NCI-H2107 treated with DMSO at 0.1 percent for 48 hours (cell line): ENCODE measurements around the gene MARK3.

Experiments
- DNase-seq: peaks from one replicate; lab custom pipeline; 2025; ENCODE audit not compliant: unreplicated experiment; lab: John Stamatoyannopoulos, UW

MARK3 gene

DNA sequence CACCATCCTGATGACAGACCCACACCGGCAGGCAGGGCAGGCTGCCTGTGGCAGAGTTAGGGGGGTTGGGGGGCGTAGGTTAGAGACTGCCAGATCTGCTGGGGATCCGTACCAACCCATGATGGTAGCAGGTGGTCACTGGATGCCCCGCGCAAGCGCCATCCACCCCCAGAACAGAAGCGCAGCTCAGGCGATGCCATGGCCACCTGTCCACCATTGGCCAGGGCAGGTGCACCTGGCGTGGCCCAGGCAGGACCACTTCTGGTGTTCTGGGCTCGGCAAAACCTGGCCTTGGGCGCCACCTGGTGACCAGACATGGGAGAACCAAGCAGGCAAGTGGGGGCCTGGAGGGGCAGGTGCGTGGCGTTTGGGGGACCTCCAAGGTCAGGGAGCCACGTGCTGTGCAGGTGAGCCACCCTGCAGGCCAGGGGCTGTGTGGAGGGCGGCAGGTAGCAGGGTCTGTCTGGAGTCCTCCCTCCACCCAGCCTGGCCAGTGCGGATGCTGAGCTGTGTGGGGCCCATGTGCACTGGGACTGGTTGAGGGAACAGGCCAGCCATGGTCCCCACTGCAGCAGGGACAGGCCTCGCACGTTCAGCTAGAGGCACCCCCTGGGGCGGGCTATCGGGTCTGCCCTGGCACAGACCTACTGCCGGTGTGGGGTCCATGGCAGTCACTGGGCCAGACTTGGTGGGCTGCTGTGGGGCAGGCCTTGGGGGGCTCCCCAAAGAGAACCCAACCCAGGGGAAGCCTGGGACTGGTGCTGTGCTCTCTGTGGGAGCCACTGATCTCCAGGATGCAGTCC, 161.6 kb downstream of the MARK3 start:
- peak; percentile 55 for DNase-seq

DNA sequence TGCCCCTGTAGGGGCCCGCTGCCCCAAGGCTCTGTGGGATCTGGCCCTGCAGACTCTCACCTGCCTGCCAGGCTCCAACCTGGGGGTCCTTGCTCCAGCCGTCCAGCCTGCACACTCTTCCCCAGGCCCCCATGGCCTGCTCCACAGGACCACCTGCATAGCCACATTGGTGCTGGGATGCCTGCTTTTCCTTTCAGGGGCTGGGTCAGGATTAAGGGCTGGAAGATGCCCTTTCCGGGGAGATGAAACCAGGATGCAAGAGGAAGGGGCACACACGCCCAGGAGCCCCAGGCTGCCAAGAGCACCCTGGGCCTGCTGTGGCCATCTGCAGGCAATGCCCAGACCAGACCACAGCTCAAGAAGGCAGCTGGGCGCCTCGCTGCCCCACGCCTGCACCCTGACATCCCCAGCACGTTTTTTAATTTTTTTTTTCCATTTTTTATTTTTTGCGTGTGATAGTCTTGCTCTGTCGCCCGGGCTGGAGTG, 162.3 kb downstream of the MARK3 start:
- no peak for DNase-seq

DNA sequence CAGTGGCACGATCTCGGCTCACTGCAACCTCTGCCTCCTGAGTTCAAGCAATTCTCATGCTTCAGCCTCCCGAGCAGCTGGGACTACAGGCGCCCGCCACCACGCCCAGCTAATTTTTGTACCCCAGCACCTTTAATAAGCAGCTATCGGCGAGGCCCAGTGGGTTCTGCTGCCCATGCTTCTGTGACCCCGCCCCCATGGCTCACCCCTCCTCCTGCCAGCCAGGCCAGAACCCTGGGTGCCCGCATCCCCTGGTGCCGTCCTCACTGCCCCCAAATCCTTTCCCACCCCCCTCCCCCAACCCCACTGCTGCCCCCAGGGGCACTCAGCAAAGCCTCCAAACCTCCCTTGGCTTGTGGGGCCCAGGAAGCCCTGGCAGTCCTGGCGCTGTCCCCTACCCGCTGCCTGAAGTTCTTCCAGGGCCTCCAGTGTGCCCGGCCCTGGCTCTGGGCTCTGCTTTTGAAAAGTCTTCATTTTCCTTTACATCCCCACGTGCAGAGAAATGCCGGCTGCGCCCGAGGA, 162.8 kb downstream of the MARK3 start:
- DNase-seq, result no peak

DNA sequence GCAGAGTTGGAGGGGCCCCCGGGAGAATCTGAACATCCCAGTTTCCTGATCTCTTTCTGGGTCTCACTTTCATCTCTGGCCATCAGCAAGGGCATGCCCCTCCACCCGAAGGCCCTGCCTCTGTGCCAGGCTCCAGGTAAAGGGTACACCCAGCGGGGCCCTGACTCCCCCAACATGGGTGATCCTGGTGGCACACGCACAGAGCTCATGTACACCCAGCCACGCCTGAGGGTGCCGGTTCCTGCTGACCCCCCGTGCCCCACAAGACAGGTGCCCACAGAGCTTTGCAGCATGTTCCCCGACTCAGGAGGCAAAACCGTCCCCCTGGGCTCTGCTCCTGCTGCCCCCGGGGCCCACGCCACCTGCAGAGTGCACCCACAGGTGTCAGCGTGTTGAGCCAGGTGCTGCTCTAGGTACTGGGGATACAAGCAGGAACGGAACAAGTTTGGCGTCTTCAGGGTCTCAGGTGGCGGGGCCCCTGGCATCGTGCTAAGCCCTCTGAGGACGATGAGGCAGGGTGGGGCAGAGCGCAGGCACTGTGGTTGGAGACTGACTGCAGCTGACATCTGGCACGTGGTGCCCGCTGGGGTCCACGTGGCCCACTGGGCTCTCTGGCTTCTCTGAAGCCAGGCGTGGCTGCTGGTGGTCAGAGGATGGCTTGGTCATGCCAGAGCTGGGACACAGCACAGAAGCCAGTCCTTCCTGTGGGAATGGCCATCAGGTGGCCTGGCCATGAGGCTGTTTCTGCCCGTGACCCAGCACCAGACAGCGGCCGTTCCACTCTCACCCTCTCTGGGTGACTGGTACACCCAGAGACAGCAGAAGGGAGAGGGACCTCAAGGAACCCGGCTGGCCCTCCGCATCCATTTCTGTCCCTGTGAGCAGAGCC, 163.5 kb downstream of the MARK3 start:
- DNase-seq, result no peak

DNA sequence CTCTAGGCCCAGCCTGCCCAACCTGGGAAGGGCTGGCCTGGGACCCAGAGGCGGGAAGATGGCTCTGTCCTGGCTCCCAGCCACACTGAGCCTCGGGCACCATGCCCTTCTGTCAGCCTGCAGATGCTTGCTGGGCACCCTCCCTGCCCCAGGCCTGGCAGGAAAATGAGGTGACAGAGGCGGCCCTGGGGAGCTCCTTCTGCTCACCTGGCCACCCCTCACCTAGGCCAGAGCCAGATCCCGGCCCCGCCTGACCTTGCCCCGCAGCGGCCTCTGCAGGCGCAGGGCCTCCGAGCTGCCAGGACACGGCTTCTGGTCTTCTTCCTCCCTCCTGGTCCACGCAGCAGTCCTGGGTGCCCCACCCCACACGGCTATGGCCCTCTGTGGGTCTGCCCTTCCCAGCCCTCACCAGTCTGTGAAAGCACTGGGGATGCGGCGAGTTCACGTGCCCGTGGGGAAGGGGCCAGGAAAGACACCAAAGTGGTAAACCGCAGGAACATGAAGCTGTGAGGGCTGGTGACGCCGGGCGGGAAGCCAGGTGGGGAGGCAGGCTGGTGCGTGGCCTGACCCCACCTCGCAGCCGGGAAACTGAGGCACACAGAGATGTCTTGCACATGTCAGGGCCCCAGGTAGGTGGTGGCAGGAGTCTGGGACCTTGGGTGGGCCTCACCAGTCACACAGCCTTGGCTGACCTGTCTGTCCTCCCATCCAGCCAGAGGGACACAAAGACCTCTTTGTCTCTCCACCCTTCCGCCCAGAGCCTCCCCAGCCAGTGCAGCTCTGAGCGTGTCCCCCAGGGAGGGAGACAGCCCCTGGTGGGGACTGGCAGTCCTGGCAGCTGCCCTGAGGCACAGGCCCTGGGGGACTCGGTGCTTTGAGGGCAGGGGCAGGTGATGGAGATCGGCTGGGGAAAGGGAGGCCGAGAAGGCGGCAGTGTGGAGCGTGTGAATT, 164.4 kb downstream of the MARK3 start:
- DNase-seq, result no peak

DNA sequence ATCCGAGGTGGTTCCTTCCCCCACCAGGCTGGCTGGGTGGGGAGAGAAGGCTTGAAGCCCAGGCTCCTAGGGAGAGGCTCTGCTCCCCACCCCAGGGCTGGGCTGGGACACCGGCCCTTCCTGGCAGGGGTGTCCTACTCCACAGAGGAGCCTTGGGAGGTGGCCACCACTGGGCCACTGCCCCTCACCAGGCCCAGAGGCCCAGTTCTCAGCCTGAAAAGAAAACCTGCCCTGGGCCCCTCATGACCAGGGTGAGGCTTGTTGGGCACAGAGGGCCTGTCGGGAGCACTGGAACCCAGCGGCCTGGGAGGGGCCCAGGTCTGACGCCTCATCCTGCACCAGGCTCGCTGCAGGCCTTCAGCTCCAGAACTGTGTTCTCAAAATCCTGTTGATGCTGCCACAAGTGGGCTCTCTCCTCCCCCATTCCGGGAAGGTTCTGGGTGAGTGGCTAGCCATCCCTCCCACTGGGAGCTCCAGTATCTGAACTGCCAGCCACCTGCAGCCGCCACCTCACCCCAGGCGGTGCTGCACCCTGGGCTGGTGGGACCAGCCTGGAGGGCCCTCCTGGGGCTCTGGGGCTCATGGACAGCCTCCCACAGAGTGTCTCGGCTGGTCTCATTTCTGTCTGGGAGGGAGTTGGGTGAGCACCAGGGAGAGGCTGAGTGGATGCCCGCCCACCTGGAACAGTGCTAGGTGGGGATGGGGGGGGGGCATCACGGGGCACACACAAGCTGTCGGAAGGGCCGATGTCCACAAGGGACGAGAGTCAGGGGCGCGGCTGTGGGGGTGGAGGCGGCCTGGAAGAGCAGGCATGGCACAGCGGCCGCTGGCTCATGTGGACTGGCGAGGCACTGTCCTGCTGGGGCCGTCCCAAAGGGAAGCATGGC, 165.5 kb downstream of the MARK3 start:
- DNase-seq, result peak; percentile 90

DNA sequence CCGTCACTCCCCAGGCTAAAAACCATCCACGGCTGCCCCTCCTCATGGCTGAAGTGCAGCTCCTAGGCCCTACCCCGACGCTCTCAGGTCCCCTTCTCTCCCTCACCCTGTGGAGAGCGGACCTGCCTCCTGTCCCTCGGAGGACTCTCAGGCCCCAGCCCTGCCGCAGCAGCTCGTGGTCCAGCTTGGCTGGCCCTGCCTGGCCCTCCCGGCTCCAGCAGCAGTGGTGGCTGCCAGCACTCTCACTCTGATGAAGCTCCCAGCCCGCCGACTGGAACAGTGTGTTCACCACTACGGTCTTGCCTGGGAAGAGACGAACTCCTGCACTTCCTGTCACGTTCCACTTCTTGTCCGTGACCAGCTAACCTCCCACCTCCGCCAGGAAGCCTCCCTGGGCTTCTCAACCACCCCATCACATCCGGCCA, 166.1 kb downstream of the MARK3 start:
- DNase-seq, result no peak

DNA sequence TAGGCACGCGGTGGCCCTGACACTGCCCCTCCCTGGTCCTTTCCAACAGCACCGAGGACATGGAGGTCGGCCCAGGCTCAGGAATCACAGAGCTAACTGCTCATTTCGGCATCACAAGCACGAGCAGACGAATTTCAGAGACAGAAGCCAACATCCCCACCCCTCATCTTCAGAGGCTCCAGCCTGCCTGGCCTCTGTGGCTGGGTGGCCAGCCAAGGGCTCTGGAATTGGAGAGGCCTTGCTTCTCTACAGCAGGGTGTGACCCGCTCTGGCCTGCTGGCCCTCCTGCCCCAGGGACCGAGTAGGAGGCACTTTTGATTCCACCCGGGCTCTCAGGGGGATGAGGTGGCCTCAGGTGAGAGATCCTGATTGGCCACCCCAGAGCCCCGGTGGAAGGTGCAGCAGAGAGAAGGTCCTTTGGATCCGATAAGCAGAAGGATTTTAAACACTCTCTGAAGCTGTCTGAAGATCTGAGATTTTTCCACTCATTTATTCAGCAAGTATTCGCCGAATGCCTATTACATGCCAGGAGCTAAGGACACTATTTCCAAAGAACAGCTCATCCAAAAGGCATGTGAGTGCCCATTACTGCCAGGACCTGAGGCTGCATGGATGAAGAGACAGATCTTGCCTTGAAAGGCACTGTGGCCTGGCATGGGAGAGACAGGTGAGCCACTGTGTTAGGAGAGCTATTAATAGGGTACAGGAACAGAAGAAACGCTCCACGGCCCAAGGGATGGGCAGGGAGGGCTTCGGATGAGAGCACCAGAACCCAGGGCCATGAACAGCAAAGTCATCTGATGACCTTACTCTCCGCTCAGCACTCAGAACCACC, 167.0 kb downstream of the MARK3 start:
- no peak for DNase-seq

DNA sequence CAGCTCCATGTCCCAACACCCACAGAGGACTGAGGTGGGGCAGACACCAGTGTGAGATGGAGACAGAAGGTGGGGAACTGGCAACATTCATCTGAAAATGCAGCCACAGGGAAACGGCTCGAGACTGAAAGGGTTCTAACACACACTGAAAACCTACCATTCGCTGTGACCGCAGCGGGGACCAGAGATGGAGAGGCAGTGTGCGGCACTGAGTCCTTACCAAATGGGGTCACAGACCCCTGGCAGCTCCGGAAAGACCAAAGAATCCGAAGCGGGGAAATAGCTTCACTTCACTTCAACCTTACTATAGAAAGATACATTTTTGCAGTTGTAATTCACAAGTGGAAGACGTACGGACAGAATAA, 167.6 kb downstream of the MARK3 start:
- DNase-seq, result no peak
